Fibroblast of pulmonary artery (primary cell): ENCODE results near the gene CALHM1.

Source experiments
- DNase-seq: peaks from one replicate; pipeline ENCODE4 v3.0.0-alpha.2; 2010; ENCODE audit warnings: low read depth
- H3K4me3 ChIP-seq: replicated peaks from 2 replicates; pipeline ENCODE4 v1.5.1; 2011; ENCODE audit warnings: low read depth, mild to moderate bottlenecking, control low read depth, low read length, moderate library complexity
- CTCF ChIP-seq: IDR thresholded peaks from 2 replicates; pipeline ENCODE4 v1.5.1; 2011; ENCODE audit warnings: mild to moderate bottlenecking, control low read depth, low read length, inconsistent platforms; ENCODE audit errors: missing control alignments

Gene CALHM1

GRCh38 chr10:103463499-103463898 lies 4.8 kb upstream of the CALHM1 start:
- DNase-seq, result peak; percentile 21
- no peak overlapping the region for H3K4me3 ChIP-seq
- TF ChIP-seq CTCF, result no peak

GRCh38 chr10:103459615-103460014 lies 915 bp upstream of the CALHM1 start:
- no peak overlapping the region for H3K4me3 ChIP-seq
- TF ChIP-seq CTCF, result no peak
- DNase-seq, result no peak

- no peak for DNase-seq
- no peak overlapping the region for H3K4me3 ChIP-seq
- no peak for TF ChIP-seq CTCF
Measured at GRCh38 chr10:103457896-103458583, 660 bp downstream of the CALHM1 start.

GRCh38 chr10:103457176-103457712 lies 1.5 kb downstream of the CALHM1 start:
- no peak for DNase-seq
- TF ChIP-seq CTCF, result no peak
- no peak overlapping the region for H3K4me3 ChIP-seq

- DNase-seq, result no peak
- H3K4me3 ChIP-seq, result no peak overlapping the region
- TF ChIP-seq CTCF, result no peak
Measured at GRCh38 chr10:103456074-103456660, 2.5 kb downstream of the CALHM1 start.

- H3K4me3 ChIP-seq, result no peak overlapping the region
- TF ChIP-seq CTCF, result no peak
- no peak for DNase-seq
Measured at GRCh38 chr10:103455235-103455634, 3.5 kb downstream of the CALHM1 start.
